OCI-LY1 (cell line): ENCODE results near the gene NANS.

Experiments used
- EZH2 ChIP-seq: fragments of 200-600 bp; sonication (generic), shearing (Covaris generic); IDR thresholded peaks from 2 replicates; pipeline ENCODE4 v1.8.0; 2017; ENCODE audit warnings: borderline replicate concordance, mixed run types, mild to moderate bottlenecking, antibody characterized with exemption, low read length, moderate library complexity, mixed read lengths
- TF ChIP-seq, protein P1 (sequence below): fragments of 200-600 bp; sonication (generic), shearing (Covaris generic); IDR thresholded peaks from 2 replicates; pipeline ENCODE4 v1.5.1; 2017; ENCODE audit warnings: mild to moderate bottlenecking, antibody characterized with exemption, low read length, moderate library complexity, mixed read lengths

DNA sequence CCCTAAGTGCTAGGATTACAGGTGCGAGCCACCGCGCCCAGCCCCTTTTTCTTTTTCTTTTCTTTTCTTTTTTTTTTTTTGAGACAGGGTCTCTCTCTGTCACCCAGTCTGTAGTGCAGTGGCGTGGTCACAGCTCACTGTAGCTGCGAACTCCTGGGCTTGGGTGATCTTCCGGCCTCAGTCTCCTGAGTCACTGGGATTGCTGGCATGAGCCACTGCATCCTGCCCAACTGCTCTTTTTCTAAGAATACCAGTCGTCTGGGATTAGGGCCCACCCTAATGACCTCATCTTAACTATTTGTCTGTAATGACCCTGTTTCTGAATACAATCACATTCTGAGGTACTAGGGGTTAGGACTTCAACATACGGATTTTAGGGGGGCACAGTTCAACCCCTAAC is 34.1 kb upstream of the NANS start:
- TF ChIP-seq, protein P1, sequence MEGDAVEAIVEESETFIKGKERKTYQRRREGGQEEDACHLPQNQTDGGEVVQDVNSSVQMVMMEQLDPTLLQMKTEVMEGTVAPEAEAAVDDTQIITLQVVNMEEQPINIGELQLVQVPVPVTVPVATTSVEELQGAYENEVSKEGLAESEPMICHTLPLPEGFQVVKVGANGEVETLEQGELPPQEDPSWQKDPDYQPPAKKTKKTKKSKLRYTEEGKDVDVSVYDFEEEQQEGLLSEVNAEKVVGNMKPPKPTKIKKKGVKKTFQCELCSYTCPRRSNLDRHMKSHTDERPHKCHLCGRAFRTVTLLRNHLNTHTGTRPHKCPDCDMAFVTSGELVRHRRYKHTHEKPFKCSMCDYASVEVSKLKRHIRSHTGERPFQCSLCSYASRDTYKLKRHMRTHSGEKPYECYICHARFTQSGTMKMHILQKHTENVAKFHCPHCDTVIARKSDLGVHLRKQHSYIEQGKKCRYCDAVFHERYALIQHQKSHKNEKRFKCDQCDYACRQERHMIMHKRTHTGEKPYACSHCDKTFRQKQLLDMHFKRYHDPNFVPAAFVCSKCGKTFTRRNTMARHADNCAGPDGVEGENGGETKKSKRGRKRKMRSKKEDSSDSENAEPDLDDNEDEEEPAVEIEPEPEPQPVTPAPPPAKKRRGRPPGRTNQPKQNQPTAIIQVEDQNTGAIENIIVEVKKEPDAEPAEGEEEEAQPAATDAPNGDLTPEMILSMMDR: no peak
- TF ChIP-seq EZH2: no peak
